Suprapubic skin (tissue), 3 donors: ENCODE data around the gene ABI3BP.

Source experiments
- CTCF ChIP-seq, 2 donors: fragments of 200-600 bp in 1 of 2; fragments of 450-650 bp in 1 of 2; sonication (generic) in 1 of 2; IDR thresholded peaks; one replicate each; pipeline ENCODE4 v1.5.1; 2016 to 2019; ENCODE audit warnings: antibody characterized with exemption in 2 of 2, mild to moderate bottlenecking in 1 of 2, moderate library complexity in 1 of 2
- EP300 ChIP-seq: sonication (generic); formaldehyde crosslinking; IDR thresholded peaks from one replicate; pipeline ENCODE4 v1.6.1; 2017; ENCODE audit warnings: antibody characterized with exemption

DNA sequence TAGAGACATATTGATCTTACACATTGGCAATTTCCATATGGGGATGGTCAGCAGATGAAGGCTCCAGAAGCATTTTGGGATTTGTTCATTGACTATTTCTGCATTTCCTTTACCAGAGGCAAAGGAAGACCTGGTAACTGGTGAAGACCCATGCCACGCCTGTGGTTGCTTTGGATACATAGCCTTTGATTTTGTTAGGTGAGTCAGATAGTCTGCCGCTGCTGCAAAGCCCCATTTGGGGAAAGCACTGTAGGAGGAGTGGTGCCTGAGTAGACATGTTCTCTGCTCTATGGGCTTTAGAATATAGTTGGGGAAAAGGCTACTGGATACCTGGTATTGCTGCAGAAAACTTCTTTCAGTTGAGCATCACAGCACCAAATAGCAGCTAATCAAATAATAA is 227.2 kb downstream of the ABI3BP start:
- TF ChIP-seq CTCF (IDR thresholded peaks at IDR 0.05), result no peak
- no peak for TF ChIP-seq EP300
